MCF 10A (cell line): ENCODE results near the gene NXPH4. TPM values are rescaled to one million over a fixed set of nuclear protein-coding genes. Genes with fewer than 3 reads are reported as not detected.

Experiments used
- BruUV-seq: library from RNA; stranded (reverse); fragments of 400-500 nt; replicated peaks from 2 replicates; lab custom pipeline; 2021; lab: Mats Ljungman, UMichigan
- CTCF ChIA-PET: fragments of 300-600 bp; sonication (Branson Sonifier 250); formaldehyde crosslinking; extraction: SDS; loops from one replicate; lab custom pipeline; 2021; ENCODE audit warnings: antibody characterized with exemption, inconsistent platforms; lab: Yijun Ruan, JAX
- POLR2A ChIA-PET: fragments of 300-600, 350-650 bp; sonication (Branson Sonifier 250); formaldehyde crosslinking; extraction: SDS; loops from one replicate; lab custom pipeline; 2020; ENCODE audit warnings: antibody characterized with exemption, inconsistent platforms; lab: Yijun Ruan, JAX
- DNase-seq: peaks from one replicate; pipeline ENCODE4 v3.0.0-alpha.2; 2018; ENCODE audit not compliant: unreplicated experiment
- H3K27ac Mint-ChIP-seq: one replicate; pipeline ENCODE4 v1.8.0; 2022; ENCODE audit warnings: mild to moderate bottlenecking, low read depth, mixed read lengths; ENCODE audit not compliant: unreplicated experiment
- H3K27me3 Mint-ChIP-seq: one replicate; pipeline ENCODE4 v1.8.0; 2022; ENCODE audit warnings: mixed read lengths; ENCODE audit not compliant: insufficient read depth, unreplicated experiment
- H3K36me3 Mint-ChIP-seq: one replicate; pipeline ENCODE4 v1.8.0; 2022; ENCODE audit warnings: mild to moderate bottlenecking, moderate library complexity, mixed read lengths; ENCODE audit not compliant: insufficient read depth, unreplicated experiment
- H3K4me1 Mint-ChIP-seq: one replicate; pipeline ENCODE4 v1.8.0; 2022; ENCODE audit warnings: mixed read lengths; ENCODE audit not compliant: insufficient read depth, unreplicated experiment
- H3K4me3 Mint-ChIP-seq: one replicate; pipeline ENCODE4 v1.8.0; 2022; ENCODE audit warnings: mild to moderate bottlenecking, moderate library complexity, mixed read lengths; ENCODE audit not compliant: unreplicated experiment
- H3K9me3 Mint-ChIP-seq: one replicate; pipeline ENCODE4 v1.8.0; 2022; ENCODE audit warnings: mixed read lengths; ENCODE audit not compliant: unreplicated experiment
- intact Hi-C: fragments of 100-400 bp; cut with micrococcal nuclease; formaldehyde crosslinking; loops from 2 replicates; pipeline ENCODE4 v1.14.1; 2022
- total RNA-seq: library from RNA; stranded (reverse); gene quantifications from 2 replicates; pipeline ENCODE4 v1.2.3, GENCODE V29; 2022
- TF ChIP-seq, protein P1 (sequence below): fragments of 200-600 bp; IDR thresholded peaks from one replicate; pipeline ENCODE4 v1.8.0; 2022; ENCODE audit warnings: antibody characterized with exemption, mild to moderate bottlenecking; ENCODE audit not compliant: unreplicated experiment

NXPH4 gene
- total RNA-seq, 1 experiment from 2014 or later, result 2.2 TPM

DNA sequence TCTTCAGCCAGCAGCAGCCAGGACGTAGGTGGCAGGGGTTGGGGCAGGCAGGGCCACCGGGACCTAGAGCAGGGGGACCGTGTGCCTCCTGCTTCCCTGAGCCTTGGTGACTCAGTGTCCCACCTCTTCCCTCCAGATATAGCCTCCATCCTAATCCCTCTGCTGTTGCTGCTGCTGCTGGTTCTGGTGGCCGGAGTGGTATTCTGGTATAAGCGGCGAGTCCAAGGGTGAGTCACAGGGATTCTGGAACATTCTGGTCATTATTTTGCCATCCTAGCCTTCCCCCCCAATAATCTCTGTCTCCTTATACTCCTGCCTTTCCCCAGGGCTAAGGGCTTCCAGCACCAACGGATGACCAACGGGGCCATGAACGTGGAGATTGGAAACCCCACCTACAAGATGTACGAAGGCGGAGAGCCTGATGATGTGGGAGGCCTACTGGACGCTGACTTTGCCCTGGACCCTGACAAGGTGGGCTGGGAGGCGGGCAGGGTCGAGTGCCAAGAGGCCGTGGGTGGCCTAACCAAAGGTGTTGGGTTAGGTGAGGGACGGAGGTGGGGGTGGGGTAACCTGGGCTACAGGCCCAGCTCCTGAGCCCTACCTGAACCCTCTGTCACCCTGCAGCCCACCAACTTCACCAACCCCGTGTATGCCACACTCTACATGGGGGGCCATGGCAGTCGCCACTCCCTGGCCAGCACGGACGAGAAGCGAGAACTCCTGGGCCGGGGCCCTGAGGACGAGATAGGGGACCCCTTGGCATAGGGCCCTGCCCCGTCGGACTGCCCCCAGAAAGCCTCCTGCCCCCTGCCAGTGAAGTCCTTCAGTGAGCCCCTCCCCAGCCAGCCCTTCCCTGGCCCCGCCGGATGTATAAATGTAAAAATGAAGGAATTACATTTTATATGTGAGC is 4.5 kb upstream of the NXPH4 start:
- Mint-ChIP-seq H3K4me1 (peaks cover 10% of the 10 kb centered on the region), H3K36me3 (peaks cover 9% of the 10 kb centered on the region), H3K9me3 (no peaks in the 10 kb centered on the region), H3K27ac (no peak overlapping the region), H3K4me3 (no peak overlapping the region), H3K27me3 (peaks cover 21% of the 10 kb centered on the region)
- intact Hi-C loops, result loop anchor here (2.0 kb wide), 1 partner anchor 241 kb away; no protein-coding TSS in a partner anchor
- ChIA-PET POLR2A (interaction anchor here (1.2 kb wide), 1 partner anchor 101 kb away, joined by 4 read pairs; the partner anchor contains the start of gene STAT6), CTCF (interaction anchor here (0.7 to 9.4 kb wide), 5 partner anchors 15 to 152 kb away, joined by 3 to 188 read pairs (median 30); partner anchors contain the start of gene SHMT2)
- no peak for DNase-seq
- TSS peak; percentile 21 for BruUV-seq
- TF ChIP-seq, protein P1, sequence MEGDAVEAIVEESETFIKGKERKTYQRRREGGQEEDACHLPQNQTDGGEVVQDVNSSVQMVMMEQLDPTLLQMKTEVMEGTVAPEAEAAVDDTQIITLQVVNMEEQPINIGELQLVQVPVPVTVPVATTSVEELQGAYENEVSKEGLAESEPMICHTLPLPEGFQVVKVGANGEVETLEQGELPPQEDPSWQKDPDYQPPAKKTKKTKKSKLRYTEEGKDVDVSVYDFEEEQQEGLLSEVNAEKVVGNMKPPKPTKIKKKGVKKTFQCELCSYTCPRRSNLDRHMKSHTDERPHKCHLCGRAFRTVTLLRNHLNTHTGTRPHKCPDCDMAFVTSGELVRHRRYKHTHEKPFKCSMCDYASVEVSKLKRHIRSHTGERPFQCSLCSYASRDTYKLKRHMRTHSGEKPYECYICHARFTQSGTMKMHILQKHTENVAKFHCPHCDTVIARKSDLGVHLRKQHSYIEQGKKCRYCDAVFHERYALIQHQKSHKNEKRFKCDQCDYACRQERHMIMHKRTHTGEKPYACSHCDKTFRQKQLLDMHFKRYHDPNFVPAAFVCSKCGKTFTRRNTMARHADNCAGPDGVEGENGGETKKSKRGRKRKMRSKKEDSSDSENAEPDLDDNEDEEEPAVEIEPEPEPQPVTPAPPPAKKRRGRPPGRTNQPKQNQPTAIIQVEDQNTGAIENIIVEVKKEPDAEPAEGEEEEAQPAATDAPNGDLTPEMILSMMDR, result no peak

GRCh38 chr12:57212701-57213057 is 3.9 kb upstream of the NXPH4 start:
- POLR2A ChIA-PET, result interaction anchor here (0.7 to 2.4 kb wide), 6 partner anchors 17 to 101 kb away, joined by 3 to 9 read pairs (median 4); partner anchors contain the start of genes SHMT2 and STAT6
- Mint-ChIP-seq H3K27me3 (peaks cover 25% of the 10 kb centered on the region), H3K4me1 (peaks cover 15% of the 10 kb centered on the region), H3K27ac (no peak overlapping the region), H3K9me3 (no peaks in the 10 kb centered on the region), H3K36me3 (peaks cover 3% of the 10 kb centered on the region), H3K4me3 (no peak overlapping the region)
- no peak for DNase-seq
- TF ChIP-seq, protein P1, result no peak
- CTCF ChIA-PET, result interaction anchor here (0.6 to 9.4 kb wide), 11 partner anchors 14 to 438 kb away, joined by 3 to 188 read pairs (median 6); partner anchors contain the start of gene SHMT2
- no TSS peak for BruUV-seq
- intact Hi-C loops, result loop anchor here (1.0 to 2.0 kb wide), 3 partner anchors 27 to 240 kb away; no protein-coding TSS in a partner anchor

GRCh38 chr12:57213058-57213715 is 3.4 kb upstream of the NXPH4 start:
- ChIA-PET CTCF (interaction anchor here (0.5 to 9.4 kb wide), 31 partner anchors 10 to 508 kb away, joined by 3 to 188 read pairs (median 4); partner anchors contain the start of gene SHMT2), POLR2A (interaction anchor here (0.7 to 2.4 kb wide), 7 partner anchors 17 to 102 kb away, joined by 3 to 12 read pairs (median 5); partner anchors contain the start of genes SHMT2 and STAT6)
- TF ChIP-seq, protein P1, result peak; percentile 92
- H3K36me3 Mint-ChIP-seq, result no peaks in the 10 kb centered on the region
- H3K9me3 Mint-ChIP-seq, result no peaks in the 10 kb centered on the region
- no peak overlapping the region for H3K4me3 Mint-ChIP-seq
- intact Hi-C loops, result loop anchor here (1.0 to 2.0 kb wide), 3 partner anchors 26 to 240 kb away; no protein-coding TSS in a partner anchor
- peak; percentile 82 for DNase-seq
- H3K4me1 Mint-ChIP-seq, result peaks cover 20% of the 10 kb centered on the region
- BruUV-seq, result no TSS peak
- H3K27me3 Mint-ChIP-seq, result peaks cover 30% of the 10 kb centered on the region
- no peak overlapping the region for H3K27ac Mint-ChIP-seq
